ENCODE measurements around the gene OPN4. TPM values are rescaled to one million over a fixed set of nuclear protein-coding genes. Genes with fewer than 3 reads are reported as not detected.

The OPN4 gene
- total RNA-seq, 1 donor from 2014 or later = not detected

DNA sequence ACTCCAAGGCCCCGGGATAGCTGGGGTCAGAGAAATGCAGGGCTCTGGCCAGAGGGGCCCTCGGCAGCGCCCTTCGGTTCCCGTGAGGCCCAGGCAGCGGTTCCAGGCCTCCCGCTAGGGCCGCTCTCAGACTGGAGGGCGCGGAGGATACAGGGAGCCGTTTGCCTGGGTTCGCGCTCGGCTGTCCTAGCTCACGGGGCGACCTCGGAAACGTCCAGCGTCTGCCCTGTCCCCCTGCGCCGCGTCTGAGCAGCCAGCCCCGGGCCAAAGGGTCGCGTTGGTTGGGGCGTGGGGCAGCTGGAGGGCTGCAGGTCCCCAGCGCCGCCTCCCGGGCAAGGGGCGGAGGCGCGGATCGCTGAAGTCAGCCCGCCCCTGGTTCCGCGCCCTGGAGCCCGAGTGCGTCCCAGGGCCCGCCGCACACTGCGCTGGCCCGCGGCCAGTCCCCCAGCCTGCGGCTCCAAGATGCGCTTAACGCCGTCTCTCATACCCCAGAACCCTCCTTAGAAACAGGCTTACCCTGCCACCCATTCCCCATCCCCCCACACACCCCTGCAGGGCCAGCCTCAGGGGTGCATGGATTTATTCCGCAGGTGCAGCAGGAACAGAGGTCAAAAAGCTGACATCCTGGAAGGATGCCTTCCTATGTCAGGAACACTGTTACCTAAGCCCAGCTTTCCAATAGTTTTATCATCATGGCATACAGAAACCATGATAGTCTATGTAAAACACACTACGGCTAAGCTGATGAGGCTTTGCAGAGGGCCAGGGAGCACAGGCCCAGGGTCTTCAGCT, 22.1 kb upstream of the OPN4 start:
- Mint-ChIP-seq H3K27ac (ENCODE audit: unreplicated experiment) (no peak overlapping the region), H3K4me3 (ENCODE audit: unreplicated experiment) (peak overlapping the region; percentile 65), H3K4me1 (ENCODE audit: low read depth, unreplicated experiment) (no peaks in the 10 kb centered on the region), H3K9me3 (ENCODE audit: unreplicated experiment) (peaks cover 3% of the 10 kb centered on the region), H3K36me3 (ENCODE audit: unreplicated experiment) (no peaks in the 10 kb centered on the region), H3K27me3 (ENCODE audit: unreplicated experiment) (peaks cover 3% of the 10 kb centered on the region)
- TF ChIP-seq, protein P1, sequence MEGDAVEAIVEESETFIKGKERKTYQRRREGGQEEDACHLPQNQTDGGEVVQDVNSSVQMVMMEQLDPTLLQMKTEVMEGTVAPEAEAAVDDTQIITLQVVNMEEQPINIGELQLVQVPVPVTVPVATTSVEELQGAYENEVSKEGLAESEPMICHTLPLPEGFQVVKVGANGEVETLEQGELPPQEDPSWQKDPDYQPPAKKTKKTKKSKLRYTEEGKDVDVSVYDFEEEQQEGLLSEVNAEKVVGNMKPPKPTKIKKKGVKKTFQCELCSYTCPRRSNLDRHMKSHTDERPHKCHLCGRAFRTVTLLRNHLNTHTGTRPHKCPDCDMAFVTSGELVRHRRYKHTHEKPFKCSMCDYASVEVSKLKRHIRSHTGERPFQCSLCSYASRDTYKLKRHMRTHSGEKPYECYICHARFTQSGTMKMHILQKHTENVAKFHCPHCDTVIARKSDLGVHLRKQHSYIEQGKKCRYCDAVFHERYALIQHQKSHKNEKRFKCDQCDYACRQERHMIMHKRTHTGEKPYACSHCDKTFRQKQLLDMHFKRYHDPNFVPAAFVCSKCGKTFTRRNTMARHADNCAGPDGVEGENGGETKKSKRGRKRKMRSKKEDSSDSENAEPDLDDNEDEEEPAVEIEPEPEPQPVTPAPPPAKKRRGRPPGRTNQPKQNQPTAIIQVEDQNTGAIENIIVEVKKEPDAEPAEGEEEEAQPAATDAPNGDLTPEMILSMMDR (IDR thresholded peaks at IDR 0.05; ENCODE audit: partially characterized antibody, unreplicated experiment) = peak; percentile 32
- DNase-seq = peak; percentile 77

DNA sequence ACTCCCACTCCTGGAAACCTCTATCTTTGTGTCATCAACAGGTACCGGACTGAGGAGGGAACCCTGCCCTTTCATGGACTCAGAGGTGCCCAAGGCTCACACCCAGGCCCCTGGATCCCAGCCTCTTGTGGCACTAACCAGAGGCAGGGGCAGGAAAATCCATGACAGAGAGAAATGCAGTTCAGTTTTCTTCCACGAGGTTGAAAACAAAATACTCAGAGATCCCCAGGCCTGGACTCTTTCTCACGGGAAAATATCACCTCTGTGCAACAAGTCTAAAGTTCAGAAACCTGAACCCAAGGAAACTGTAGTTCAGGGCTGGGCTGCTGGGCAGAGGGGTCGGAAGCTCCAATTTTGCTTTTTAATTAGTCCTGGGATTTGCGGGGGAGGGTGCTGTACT, 21.4 kb upstream of the OPN4 start:
- no peak overlapping the region for H3K4me3 Mint-ChIP-seq (ENCODE audit: unreplicated experiment)
- no peak for DNase-seq
- peaks cover 3% of the 10 kb centered on the region for H3K27me3 Mint-ChIP-seq (ENCODE audit: unreplicated experiment)
- no peaks in the 10 kb centered on the region for H3K36me3 Mint-ChIP-seq (ENCODE audit: unreplicated experiment)
- no peak overlapping the region for H3K27ac Mint-ChIP-seq (ENCODE audit: unreplicated experiment)
- TF ChIP-seq, protein P1 (IDR thresholded peaks at IDR 0.05; ENCODE audit: partially characterized antibody, unreplicated experiment) = no peak
- no peaks in the 10 kb centered on the region for H3K4me1 Mint-ChIP-seq (ENCODE audit: low read depth, unreplicated experiment)
- H3K9me3 Mint-ChIP-seq (ENCODE audit: unreplicated experiment) = peaks cover 3% of the 10 kb centered on the region

DNA sequence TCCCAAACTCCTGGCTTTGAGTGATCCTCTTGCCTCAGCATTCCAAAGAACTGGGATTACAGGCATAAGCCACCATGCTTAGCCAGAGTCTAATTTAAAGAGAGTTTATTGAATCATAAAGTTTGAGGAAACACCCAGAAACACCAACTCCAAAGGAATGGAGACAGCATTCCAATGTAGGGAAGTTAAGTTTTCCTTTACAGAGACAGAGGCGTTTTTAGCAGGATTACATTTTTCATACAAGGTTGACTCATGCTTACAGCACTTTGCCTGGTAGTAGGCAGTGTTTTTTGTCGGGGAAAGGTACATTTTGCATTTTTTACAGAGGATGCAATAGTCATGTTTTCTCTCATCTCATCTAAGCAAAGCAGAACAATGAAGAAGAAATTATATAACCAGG, 18.9 kb upstream of the OPN4 start:
- no peak overlapping the region for H3K4me3 Mint-ChIP-seq (ENCODE audit: unreplicated experiment)
- H3K36me3 Mint-ChIP-seq (ENCODE audit: unreplicated experiment) = no peaks in the 10 kb centered on the region
- TF ChIP-seq, protein P1 (IDR thresholded peaks at IDR 0.05; ENCODE audit: partially characterized antibody, unreplicated experiment) = no peak
- peaks cover 3% of the 10 kb centered on the region for H3K27me3 Mint-ChIP-seq (ENCODE audit: unreplicated experiment)
- peaks cover 1% of the 10 kb centered on the region for H3K9me3 Mint-ChIP-seq (ENCODE audit: unreplicated experiment)
- DNase-seq = no peak
- no peaks in the 10 kb centered on the region for H3K4me1 Mint-ChIP-seq (ENCODE audit: low read depth, unreplicated experiment)
- H3K27ac Mint-ChIP-seq (ENCODE audit: unreplicated experiment) = no peak overlapping the region

DNA sequence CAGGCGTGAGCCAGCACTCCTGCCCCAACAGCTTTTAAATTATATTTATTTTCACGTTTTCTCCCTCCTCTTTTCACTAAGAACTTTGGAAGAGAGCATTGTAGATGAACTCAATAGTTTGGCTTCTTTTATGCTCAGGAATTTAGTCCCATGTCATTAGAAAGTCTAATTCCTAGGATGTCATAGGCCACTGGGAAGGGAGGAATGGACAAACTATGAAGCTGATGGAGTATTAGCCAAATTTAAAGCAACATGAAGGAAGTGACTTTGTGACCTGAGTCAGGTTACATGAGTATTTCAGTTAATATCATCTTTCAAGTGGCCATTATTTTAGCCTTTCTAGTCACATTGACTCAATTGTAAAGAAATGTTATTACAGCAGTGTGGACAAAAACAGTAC, 18.0 kb upstream of the OPN4 start:
- Mint-ChIP-seq H3K27me3 (ENCODE audit: unreplicated experiment) (peaks cover 3% of the 10 kb centered on the region), H3K9me3 (ENCODE audit: unreplicated experiment) (no peaks in the 10 kb centered on the region), H3K36me3 (ENCODE audit: unreplicated experiment) (no peaks in the 10 kb centered on the region), H3K4me3 (ENCODE audit: unreplicated experiment) (no peak overlapping the region), H3K27ac (ENCODE audit: unreplicated experiment) (no peak overlapping the region), H3K4me1 (ENCODE audit: low read depth, unreplicated experiment) (no peaks in the 10 kb centered on the region)
- TF ChIP-seq, protein P1 (IDR thresholded peaks at IDR 0.05; ENCODE audit: partially characterized antibody, unreplicated experiment) = no peak
- no peak for DNase-seq

DNA sequence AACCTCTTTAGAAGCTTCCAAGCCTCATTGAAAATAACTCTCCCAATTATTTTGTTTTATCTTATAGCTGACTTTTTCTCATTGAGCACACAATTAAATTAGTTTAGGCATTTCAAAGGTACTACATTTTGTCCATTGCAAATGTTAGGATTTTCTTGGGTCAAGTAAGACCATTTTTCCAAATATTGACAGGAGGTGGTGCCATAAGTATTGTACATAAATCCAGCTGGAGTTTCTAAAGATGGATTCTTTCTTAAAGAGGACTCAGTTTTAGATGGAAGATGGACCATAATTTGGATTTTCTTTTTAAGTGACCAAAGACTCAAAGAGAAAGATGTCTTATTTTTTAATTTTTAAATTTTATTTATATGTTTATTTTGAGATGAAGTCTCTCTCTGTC, 12.3 kb upstream of the OPN4 start:
- Mint-ChIP-seq H3K27me3 (ENCODE audit: unreplicated experiment) (no peaks in the 10 kb centered on the region), H3K4me3 (ENCODE audit: unreplicated experiment) (no peak overlapping the region), H3K27ac (ENCODE audit: unreplicated experiment) (no peak overlapping the region), H3K36me3 (ENCODE audit: unreplicated experiment) (no peaks in the 10 kb centered on the region), H3K4me1 (ENCODE audit: low read depth, unreplicated experiment) (peaks cover 2% of the 10 kb centered on the region), H3K9me3 (ENCODE audit: unreplicated experiment) (no peaks in the 10 kb centered on the region)
- TF ChIP-seq, protein P1 (IDR thresholded peaks at IDR 0.05; ENCODE audit: partially characterized antibody, unreplicated experiment) = no peak
- DNase-seq = no peak

Measured in glutamatergic neuron (in vitro differentiated cells).